ENCODE data around the gene TNS3.
"Not testable (repeated sequence)": the region's sequence is repeated elsewhere in the genome, so short reads cannot be mapped to it uniquely, and the experiment has no call there.

Gene TNS3

DNA sequence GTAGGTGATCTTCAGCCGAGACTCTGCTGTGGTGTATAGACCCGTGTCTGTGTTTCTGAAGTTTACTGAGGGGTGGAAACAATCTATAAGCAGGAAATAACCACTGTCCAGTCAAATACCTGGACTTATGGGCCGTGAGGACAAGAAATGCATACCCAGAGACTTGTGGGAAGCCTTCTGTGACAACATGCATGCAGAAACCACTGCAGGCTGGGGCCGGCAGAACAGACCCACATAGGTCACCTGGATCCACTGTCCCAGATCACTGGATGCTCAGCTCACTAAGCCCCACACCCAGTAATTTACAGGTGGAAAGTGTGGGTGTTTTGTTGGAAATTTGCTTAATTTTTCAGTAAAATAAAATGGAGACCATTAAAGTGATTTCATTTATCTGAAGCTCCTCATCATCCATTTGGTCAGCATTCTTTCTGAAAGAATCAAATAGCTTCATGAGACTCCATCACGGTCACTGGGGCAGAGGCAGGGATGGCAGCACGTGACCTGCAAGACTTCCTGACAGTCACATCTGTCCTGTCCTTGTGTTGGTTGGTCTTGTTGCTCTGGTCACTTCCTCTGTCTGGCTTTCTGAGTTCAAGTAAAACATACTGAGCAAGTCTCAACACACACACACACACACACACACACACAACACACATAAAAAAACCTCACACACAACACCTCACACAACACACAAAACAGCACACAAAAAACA lies 108.3 kb downstream of the TNS3 start:
- no peak for DNase-seq (ENCODE audit: low read depth, low spot score)

DNA sequence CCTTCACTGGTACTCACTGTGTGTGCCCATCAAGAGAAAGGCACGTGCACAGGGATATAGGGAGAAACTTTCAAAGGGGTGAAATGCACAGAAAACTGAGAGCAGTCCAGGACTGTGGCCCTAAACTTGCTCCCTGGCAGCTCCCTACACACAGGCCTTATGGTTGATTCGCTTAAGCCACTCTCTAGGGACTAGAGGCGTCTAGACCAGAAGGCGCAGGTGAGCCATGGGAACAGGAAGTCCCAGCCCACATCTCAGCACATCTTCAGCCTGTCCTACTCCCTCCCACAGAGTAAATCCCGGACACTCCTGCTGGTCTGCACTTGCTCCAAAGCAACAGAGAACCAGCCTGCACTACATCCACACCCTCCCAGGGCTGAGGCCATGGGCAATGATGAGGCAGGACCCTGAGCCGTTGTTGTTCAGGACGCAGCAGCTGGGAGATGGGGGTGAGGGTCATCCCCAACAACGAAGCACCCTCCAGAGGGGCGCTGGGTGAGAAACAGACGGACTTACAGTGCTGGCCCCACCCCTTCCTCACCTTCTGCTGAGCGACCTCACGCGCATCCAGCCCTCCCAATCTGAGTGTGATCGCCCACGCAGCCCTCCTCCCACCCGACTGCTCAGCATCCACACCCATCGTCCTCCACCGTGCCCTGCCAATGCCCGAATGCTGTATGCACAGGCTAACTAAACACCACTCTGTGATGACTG lies 109.3 kb downstream of the TNS3 start:
- no peak for DNase-seq (ENCODE audit: low read depth, low spot score)

DNA sequence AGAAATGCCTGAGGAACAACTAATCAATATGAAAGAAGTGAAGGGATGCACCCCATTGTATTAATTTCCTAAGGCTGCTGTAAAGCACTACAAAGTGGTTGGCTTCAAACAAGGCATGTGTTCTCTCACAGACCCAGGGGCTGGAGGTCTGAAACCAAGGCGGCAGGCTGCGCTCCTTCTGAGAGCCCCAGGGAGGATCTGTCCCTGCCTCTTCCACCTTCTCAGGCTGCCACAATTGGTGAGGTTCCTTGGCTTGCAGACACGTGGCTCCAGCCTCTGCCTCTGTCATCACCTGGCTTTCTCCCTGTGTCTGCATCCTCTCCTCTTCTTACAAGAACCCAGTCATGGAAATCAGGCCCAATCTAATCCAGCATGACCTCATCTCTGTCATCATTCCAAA lies 110.1 kb downstream of the TNS3 start:
- no peak for DNase-seq (ENCODE audit: low read depth, low spot score)

DNA sequence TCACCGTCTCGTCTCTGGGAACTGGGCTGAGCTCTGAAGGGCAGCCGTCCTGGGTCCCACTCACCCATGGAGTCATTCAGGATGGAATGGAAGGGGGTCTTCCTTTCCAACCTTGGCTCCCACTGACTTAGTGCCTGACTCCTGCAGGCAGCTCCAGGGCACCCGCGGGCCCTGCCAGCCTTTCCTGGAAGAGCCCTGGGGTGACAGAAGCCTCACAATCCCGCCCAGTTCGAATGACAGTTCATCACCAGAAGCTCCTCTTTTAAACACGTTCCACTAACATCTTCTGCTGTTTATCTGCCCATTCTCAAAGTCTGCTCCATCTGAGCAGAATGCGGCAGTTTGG lies 110.6 kb downstream of the TNS3 start:
- DNase-seq (ENCODE audit: low read depth, low spot score) = no peak

DNA sequence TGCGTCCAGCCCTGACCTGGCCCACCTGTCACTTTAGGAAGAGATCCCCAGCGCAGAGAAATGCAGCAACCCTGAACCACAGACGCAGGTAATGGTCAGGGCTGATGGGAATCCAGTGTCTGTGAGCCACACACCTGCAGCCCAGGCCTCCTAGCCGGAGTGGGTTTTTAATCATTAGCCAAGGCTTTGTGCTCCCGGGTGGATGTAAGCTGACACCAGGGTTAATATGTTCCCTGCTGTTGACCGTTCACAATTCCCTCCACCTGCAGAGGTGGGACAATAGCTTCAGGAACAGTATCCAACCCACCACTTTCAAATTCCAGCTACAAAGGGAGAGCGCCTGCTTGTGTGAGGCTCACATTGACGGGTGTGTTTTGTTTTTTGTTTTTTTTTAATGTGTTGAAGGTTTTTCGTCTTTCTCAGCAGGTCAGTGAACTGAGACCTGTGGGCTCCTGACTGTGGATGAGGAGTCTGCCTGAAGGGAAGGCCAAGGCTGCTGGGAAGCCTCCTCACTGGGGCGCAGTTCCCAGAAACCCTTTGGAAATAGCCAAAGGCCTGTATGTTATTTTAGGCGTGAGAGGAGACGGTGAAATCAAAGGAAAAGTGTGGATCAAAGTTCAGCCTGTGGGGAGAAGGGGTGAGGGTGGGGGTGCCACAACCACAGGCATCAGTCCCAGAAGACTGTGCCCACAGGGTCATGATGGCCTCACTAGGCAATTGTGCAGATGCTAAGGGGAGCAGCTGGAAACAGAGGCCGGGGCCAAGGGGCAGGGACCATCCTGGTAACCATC lies 111.1 kb downstream of the TNS3 start:
- no peak for DNase-seq (ENCODE audit: low read depth, low spot score)

DNA sequence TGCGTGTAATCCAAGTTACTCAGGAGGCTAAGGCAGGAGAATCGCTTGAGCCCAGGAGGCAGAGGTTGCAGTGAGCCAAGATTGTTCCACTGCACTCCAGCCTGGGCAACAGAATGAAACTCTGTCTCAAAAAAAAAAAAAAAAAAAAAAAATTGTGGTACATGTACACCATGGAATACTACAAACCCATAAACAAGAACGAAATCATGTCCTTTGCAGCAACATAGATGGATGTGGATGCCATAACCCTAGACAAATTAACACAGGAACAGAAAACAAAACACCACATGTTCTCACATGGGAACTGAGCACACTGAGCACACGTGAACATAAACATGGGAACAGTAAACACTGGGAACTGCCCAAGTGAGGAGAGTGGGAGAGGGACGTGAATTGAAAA lies 112.1 kb downstream of the TNS3 start:
- not testable (repeated sequence) for DNase-seq (ENCODE audit: low read depth, low spot score)

DNA sequence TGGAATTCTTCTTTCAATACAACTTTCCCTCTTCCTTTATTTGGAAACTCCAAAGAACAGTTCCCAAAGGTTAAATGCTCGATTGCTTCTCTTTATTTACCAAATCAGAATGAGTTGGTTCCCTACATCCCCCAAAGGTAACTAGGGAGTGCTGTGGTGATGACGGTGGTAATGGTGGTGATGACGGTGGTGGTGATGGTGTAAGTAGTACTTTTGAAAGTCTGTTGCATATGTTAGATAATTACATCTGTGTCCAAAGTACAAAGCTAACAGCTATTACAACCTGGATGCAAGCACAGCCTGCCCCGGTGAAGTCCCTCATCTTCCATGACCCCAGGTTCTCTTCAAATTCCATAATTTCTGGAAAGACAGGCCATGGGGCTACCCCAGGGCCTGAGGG lies 115.1 kb downstream of the TNS3 start:
- DNase-seq (ENCODE audit: low read depth, low spot score) = no peak

DNA sequence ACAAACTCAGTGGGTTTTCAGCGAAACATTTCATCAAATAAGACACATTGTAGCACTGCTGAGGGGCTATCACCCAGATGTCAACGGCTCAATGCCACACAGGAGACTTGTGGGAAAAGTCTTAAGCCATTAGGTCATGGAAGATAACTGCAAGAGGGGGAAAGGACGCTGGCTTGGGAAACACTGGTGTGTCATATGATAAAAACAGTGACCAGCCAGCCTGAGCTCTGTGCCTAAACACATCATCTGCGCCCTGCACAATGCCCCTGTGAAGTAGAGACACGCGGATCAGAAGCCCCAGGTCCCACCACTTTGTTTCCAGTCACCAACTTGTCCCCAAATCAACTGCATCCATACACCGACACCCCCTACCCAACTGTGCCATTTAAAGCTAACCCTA lies 116.7 kb downstream of the TNS3 start:
- no peak for DNase-seq (ENCODE audit: low read depth, low spot score)

DNA sequence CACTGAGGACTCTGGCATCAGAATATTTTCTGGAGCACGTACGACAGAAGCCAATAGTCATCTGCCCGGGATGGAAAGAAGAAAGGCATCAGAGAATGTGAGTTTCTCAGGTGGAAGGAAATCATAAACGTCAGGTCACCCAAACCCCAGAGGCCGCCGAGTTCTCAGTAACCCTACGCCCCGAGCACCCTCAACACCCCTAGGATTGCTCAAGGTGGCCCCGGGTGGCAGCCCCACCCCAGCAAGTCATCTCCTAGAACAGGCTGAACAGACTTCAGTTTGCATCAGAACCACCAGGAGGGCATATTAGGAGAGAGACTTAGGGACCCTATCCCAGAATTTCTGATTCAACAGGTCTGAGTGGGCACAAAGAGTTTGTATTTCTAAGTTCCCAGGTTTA lies 117.6 kb downstream of the TNS3 start:
- no peak for DNase-seq (ENCODE audit: low read depth, low spot score)

DNA sequence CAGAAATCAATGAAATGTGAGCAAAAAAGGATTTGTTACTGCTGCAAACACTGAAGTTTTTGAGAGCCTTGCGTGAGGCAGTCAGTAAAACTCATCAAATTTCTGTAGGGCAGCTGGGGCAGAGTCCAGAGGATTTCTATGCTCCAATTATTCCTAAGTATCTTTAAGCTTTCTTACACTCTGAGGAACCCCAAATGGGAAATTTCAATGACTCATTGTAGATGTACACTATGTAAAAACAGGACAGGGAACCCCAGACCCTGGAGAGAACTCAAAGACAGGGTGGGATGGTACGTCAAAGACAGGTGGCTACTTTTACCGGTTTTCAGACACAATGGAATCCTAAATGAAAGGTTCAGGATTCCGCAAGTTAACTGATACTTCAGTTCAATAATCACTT lies 120.2 kb downstream of the TNS3 start:
- no peak for DNase-seq (ENCODE audit: low read depth, low spot score)

DNA sequence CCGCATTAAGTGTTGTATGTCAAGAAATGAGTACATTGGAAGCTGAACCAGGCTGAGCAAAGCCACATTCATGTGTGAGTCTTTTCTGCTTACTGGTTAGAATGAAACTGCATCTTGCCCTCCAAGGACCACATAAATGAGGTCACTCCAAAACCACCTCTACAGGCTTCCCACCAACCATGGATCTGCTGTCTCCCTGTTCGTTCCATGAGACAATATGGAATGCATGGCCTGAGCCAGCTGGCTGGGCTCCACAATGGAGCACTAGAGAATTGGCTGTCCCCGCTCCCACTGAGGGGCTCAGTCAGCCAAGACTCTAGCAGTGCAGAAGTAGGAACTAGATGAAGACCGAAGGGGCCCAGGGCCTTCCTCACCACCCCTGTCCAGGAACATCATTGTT lies 120.8 kb downstream of the TNS3 start:
- DNase-seq (ENCODE audit: low read depth, low spot score) = peak; percentile 93

DNA sequence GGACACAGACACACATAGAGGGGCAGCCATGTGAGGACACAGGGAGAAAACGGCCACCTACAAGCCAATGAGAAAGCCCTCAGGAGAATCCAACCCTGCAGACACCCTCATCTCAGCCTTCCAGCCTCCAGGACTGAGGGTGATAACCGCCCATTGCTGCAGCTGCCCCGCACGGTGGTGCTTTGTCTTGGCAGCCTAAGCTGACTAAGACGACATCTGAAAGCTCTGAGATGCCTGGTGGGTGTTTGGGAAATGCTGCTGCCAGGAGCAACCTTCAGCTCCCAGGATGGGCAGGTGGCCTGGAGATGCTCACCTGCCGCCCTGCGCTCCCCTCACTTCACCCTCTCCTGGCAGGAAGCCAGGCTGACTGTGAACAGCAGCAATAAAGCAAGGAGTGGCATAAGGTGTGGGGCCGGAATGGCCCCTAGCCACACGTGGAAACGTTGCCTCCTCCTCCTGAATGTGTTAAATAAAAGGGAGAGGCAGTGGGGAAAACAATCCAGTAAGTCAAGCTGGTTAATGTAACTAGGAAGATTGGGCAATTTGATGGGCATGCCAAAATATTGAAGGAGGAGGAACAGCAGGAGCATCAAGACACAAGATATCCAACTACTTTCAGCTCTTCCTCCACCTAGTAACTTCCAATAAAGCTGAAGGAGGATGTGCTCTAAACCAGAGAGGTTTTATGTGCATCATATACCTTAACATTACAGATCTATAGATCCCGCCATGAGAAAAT lies 121.5 kb downstream of the TNS3 start:
- no peak for DNase-seq (ENCODE audit: low read depth, low spot score)

DNA sequence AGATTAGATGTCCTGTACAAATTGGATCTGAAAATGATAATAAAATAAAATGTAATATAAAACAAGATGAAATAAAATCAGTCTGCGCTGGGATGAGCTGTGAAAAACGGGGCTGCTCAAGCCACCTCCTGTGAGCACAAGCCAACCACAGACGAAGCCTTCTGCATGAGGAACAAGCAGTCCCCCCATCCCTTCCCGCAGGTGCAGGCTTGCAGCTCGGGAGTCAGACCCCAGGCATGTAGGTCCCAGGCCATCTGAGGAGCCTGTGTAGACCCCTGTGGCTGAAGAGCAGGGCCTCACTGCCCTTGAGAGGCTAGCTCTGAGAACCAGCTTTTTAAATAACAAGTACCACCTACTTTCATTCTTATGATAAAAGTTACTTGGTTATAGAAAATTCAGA lies 123.4 kb downstream of the TNS3 start:
- no peak for DNase-seq (ENCODE audit: low read depth, low spot score)

DNA sequence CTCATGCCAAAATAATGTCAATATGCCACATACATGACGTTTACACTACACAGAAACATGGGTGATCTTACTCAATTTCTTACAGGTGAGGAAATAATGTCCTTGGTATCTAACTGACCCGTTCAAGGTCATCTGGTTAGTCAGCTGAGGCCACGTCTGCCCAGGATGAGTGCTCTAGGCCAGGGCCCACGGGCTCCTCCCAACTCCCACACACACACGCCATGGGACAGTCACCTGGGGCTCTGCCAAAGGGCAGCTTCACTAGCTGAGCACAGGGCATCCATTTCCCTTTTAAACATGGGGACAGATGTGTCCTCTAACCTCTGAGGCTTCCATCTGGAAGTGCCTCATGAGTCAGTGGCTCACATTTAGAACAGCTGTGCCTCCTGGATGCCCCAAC lies 123.9 kb downstream of the TNS3 start:
- no peak for DNase-seq (ENCODE audit: low read depth, low spot score)

DNA sequence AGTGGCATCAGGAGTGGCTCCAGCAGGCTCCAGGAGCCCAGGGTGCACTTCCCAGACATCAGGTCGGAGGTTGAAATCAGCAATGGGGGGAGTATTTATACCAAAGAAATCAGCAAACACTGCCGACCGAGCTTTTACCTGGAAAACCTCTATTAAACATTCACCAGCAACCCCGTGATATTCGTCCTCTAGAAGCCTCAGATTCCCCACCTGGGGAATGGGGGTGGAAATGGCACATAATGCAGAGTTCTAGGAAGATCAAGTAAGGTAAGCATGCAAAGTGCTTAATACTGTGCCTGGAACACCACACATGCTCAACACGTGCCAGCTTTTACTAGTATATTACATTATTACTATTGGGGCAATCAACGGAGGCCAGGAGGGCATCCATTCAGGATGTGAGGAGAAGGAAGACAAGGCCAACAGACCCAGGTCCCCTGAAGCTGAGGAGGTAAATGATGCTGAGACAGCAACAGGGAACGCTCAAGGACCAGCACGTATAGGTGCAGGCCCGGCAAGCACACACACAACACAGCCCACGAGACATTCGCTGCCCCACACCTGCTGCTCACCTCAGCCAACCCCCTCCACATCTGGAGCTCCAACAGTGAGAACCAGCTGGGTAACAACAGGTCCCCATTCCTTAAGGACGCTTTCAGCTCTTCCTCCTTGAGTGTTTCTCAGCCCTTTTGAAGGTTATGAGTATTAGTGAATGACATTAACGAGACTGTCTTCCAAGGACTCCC lies 125.5 kb downstream of the TNS3 start:
- DNase-seq (ENCODE audit: low read depth, low spot score) = no peak

DNA sequence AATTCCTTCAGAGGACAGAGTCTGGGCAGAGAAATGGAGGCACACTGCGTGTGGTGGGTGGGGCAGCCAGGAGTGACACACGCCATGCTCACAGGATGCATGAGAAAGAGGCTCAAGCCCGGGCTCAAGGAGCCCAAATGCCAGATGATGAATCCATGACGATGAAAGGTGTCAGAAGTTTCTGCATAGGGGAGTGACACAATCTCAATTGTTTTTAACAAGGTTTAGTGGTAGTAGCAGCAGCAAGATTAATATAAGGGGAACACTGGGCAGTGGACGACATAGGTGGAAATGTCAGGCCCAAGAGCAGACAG lies 126.1 kb downstream of the TNS3 start:
- no peak for DNase-seq (ENCODE audit: low read depth, low spot score)

DNA sequence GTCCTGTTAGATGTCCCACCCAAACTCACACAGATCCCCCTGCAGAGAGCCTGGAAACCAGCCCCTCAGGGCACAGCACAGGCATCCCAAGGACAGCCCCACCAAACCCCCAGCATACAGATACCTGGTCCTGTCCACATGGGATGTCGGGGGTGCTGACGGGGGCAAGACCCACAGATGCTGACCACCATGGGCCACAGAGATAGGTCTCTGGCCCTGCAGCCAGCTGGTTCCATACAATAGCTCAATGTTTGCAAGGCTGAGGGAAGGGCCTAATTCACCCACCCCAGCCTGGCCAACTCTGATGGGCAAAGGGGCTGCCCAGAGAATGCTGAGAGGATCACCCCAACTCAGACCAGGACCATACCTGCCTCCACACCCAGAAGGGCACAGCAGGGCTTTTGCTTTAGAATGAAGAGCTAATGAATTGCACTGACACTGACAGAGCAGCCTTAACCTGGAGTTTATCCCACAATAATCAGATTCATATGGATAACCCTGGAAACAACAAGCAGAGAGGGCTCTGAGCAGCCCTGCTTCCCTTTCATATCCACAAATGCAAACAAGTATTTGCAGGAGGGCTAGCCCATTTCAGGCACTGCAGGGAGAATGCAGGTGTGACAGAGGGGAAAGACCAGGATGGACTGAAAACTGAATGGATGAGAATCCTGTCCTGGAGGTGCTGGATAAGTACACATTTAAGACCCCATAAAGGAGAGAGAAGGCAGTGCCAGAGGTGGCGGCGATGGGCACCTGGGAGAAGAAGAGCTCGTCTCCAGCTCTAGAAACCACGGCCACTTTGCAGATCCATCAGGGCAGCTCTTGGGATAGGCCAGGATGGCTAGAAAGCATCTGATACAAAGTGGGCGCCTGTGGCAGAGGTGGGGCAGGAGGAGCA lies 126.7 kb downstream of the TNS3 start:
- no peak for DNase-seq (ENCODE audit: low read depth, low spot score)

DNA sequence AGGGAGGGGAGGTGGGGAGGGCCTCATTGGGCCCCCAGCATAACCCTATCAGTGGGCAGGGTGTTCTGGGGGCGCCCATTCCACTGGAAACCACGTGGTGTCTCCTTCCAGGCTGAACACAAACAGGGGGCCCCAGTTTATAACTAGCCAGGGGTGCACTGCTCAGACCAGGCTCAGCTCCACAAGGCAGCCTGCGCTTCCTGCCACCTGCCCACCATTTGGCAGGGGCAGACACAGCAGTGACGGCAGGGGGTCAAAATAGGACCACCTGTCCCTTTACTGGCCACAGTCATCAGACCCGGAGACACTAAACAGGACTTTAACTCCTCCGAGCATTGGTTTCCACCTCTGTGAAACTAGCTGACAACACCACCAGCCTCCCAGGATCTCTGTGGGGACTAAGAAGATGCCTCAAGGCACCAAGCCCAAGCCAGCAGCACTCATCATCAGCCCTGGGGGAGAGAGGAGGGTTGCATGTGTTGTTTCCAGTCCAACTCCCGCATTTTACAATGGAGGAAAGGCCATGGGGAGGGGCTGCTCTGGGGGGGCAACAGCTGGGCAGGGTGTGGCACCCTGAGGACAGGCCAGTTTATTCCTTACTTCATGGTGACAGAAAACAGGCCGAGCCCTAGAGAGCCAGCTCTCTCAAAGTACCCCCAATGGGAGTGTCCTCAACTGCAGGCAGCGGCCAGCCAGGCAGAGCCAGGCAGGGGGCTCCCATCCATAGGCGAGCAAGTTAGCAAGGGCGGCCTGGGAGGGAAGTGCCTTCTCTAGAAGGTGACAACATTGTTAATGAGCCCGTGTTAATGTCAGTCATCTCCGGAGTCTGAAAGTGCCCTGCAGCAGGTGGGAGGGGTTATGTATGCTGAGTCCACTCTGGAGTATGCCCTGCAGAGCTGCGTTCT lies 127.6 kb downstream of the TNS3 start:
- DNase-seq (ENCODE audit: low read depth, low spot score) = no peak

Data from astrocyte of the hippocampus (primary cell).